H1 (cell line): ENCODE results near the gene SLC6A19. TPM values are rescaled to one million over a fixed set of nuclear protein-coding genes. Genes with fewer than 3 reads are reported as not detected.

Experiments
- CEBPB ChIP-seq: IDR thresholded peaks from 2 replicates; pipeline ENCODE4 v1.6.1; 2012; ENCODE audit warnings: low read depth, low read length
- CHD7 ChIP-seq: fragments of 300-600 bp; sonication (generic); IDR thresholded peaks from 2 replicates; pipeline ENCODE4 v1.7.1; 2012; ENCODE audit warnings: low read length, moderate library complexity, mild to moderate bottlenecking, inconsistent platforms; ENCODE audit not compliant: insufficient replicate concordance
- KDM4A ChIP-seq: IDR thresholded peaks from one replicate; pipeline ENCODE4 v1.7.1; 2012; ENCODE audit warnings: low read depth, mild to moderate bottlenecking, moderate library complexity, low read length, inconsistent platforms; ENCODE audit not compliant: severe bottlenecking
- MAX ChIP-seq: IDR thresholded peaks from 2 replicates; pipeline ENCODE4 v1.6.1; 2012; ENCODE audit warnings: inconsistent platforms
- NANOG ChIP-seq: IDR thresholded peaks from 2 replicates; pipeline ENCODE4 v1.6.1; 2011; ENCODE audit warnings: low read length, low read depth, mild to moderate bottlenecking, inconsistent platforms; ENCODE audit not compliant: insufficient read depth, poor library complexity, severe bottlenecking
- ZNF274 ChIP-seq: IDR thresholded peaks from 2 replicates; pipeline ENCODE4 v1.7.0; 2012; ENCODE audit warnings: low read length, borderline replicate concordance; ENCODE audit errors: extremely low read depth
- polyA plus RNA-seq, 7 experiments: library from polyadenylated mRNA; depleted of rRNA in 3 of 7; stranded (reverse) in 5 of 7; unstranded in 2 of 7; fragments of >200 nt in 5 of 7; fragments of 200-250 nt in 2 of 7; gene quantifications; 1 replicate in 5 of 7; 2 replicates in 1 of 7; 4 replicates in 1 of 7; pipeline versions ENCODE4 v1.2.1 to v1.2.3, GENCODE V29; 2011 to 2013; ENCODE audit warnings: missing spikeins in 2 of 7, mixed read lengths in 2 of 7
- total RNA-seq: library from RNA; stranded (reverse); fragmentation: NEBNext Ultra II Directional; extraction: Animal tissue kit (Norgen Biotek cat#: 25700); gene quantifications from 2 replicates; pipeline ENCODE4 v1.2.1, GENCODE V29; 2021

SLC6A19 gene
- total and polyA plus RNA-seq, 2 of the 8 experiments (the other 6 are each of a cell fraction or from before 2014, with no cell fraction given), result 0.02 TPM; not detected in 1

GRCh38 chr5:1227667-1228066, 26.3 kb downstream of the SLC6A19 start (continued):
- TF ChIP-seq CHD7 (no peak), NANOG (no peak), CEBPB (no peak), ZNF274 (no peak), MAX (no peak), KDM4A (no peak)
